Retina (tissue), 1 donor: ENCODE measurements around the gene GCDH.

Source experiments
- DNase-seq: peaks from one replicate; pipeline ENCODE4 v3.0.0-alpha.2; 2016

Gene GCDH

GRCh38 chr19:12943437-12944044 lies 52.6 kb downstream of the GCDH start:
- DNase-seq: no peak

GRCh38 chr19:12944104-12944674 lies 53.2 kb downstream of the GCDH start:
- DNase-seq: no peak

GRCh38 chr19:12945479-12946091 lies 54.6 kb downstream of the GCDH start, which contains the start of gene RAD23A:
Gene RAD23A, plus strand, starts transcription at chr19:12945862. Its CDS starts 87 bp downstream, at chr19:12945949.
- DNase-seq: peak; percentile 98

GRCh38 chr19:12946092-12946721 lies 55.2 kb downstream of the GCDH start:
- peak; percentile 44 for DNase-seq

- no peak for DNase-seq
These were observed 56.0 kb downstream of the GCDH start for GRCh38 chr19:12946731-12947496.

- no peak for DNase-seq
These were observed 57.0 kb downstream of the GCDH start for GRCh38 chr19:12947702-12948611.

GRCh38 chr19:12948612-12949362 lies 57.8 kb downstream of the GCDH start:
- DNase-seq: no peak
